GM19468 (cell line): ENCODE data around the gene RCC2.
A peak's percentile ranks its signal among the peaks of the same experiment; 100 is the strongest.

Experiments
- ATAC-seq: cut with Tn5 transposase; IDR thresholded peaks from one replicate; pipeline ENCODE4 v1.9.1; 2021; ENCODE audit warnings: mild to moderate bottlenecking, moderate library complexity, moderate number of reproducible peaks; ENCODE audit not compliant: unreplicated experiment; ENCODE audit errors: extremely low read depth

The RCC2 gene

GRCh38 chr1:17447501-17447992 lies 8.1 kb upstream of the RCC2 start:
- no peak for ATAC-seq

GRCh38 chr1:17442841-17443240 lies 3.4 kb upstream of the RCC2 start:
- ATAC-seq = no peak

- no peak for ATAC-seq
Measured at GRCh38 chr1:17441993-17442357, 2.5 kb upstream of the RCC2 start.

GRCh38 chr1:17441265-17441992 lies 2.0 kb upstream of the RCC2 start:
- ATAC-seq = no peak

- no peak for ATAC-seq
Measured at GRCh38 chr1:17440827-17441168, 1.3 kb upstream of the RCC2 start.

- ATAC-seq = no peak
Measured at GRCh38 chr1:17440074-17440826, 773 bp upstream of the RCC2 start.

- peak; percentile 6 for ATAC-seq
Measured at GRCh38 chr1:17438318-17439249, 893 bp downstream of the RCC2 start.

- ATAC-seq = peak; percentile 6
Measured at GRCh38 chr1:17437580-17438317, 1.7 kb downstream of the RCC2 start.

GRCh38 chr1:17437260-17437579 lies 2.3 kb downstream of the RCC2 start:
- no peak for ATAC-seq

GRCh38 chr1:17436380-17437174 lies 2.9 kb downstream of the RCC2 start:
- no peak for ATAC-seq

- ATAC-seq = no peak
Measured at GRCh38 chr1:17434601-17435000, 4.9 kb downstream of the RCC2 start.

- ATAC-seq = no peak
Measured at GRCh38 chr1:17434016-17434415, 5.5 kb downstream of the RCC2 start.

GRCh38 chr1:17433261-17433660 lies 6.2 kb downstream of the RCC2 start:
- no peak for ATAC-seq

GRCh38 chr1:17432412-17432811 lies 7.1 kb downstream of the RCC2 start:
- no peak for ATAC-seq

GRCh38 chr1:17429183-17429582 lies 10.3 kb downstream of the RCC2 start:
- no peak for ATAC-seq

- no peak for ATAC-seq
Measured at GRCh38 chr1:17427696-17428660, 11.5 kb downstream of the RCC2 start.

GRCh38 chr1:17425806-17426600 lies 13.5 kb downstream of the RCC2 start:
- ATAC-seq = no peak
